ENCODE results near the gene PCDHB12.
"Not testable (repeated sequence)": the region's sequence is repeated elsewhere in the genome, so short reads cannot be mapped to it uniquely, and the experiment has no call there.

PCDHB12 gene

GRCh38 chr5:141210849-141211248 lies 2.3 kb downstream of the PCDHB12 start:
- DNase-seq, result not testable (repeated sequence)

- DNase-seq, result peak; percentile 0
Measured at GRCh38 chr5:141213656-141214339, 5.3 kb downstream of the PCDHB12 start, which contains the start of gene PCDHB13. Gene PCDHB13, plus strand, starts transcription at chr5:141213919. Its CDS starts 205 bp downstream, at chr5:141214124.

- not testable (repeated sequence) for DNase-seq
Measured at GRCh38 chr5:141214583-141214982, 6.1 kb downstream of the PCDHB12 start.

GRCh38 chr5:141215504-141215903 lies 7.0 kb downstream of the PCDHB12 start:
- not testable (repeated sequence) for DNase-seq

GRCh38 chr5:141216035-141216434 lies 7.5 kb downstream of the PCDHB12 start:
- DNase-seq, result not testable (repeated sequence)

GRCh38 chr5:141223112-141223783 lies 14.7 kb downstream of the PCDHB12 start, which contains the start of gene PCDHB14:
Gene PCDHB14, plus strand, starts transcription at chr5:141223343. Its CDS starts 163 bp downstream, at chr5:141223506.
- DNase-seq, result peak; percentile 46

GRCh38 chr5:141224844-141225243 lies 16.3 kb downstream of the PCDHB12 start:
- DNase-seq, result not testable (repeated sequence)

GRCh38 chr5:141225421-141225820 lies 16.9 kb downstream of the PCDHB12 start:
- not testable (repeated sequence) for DNase-seq

GRCh38 chr5:141234109-141234667 lies 25.7 kb downstream of the PCDHB12 start:
- DNase-seq, result no peak

GRCh38 chr5:141235922-141236321 lies 27.4 kb downstream of the PCDHB12 start:
- not testable (repeated sequence) for DNase-seq

- no peak for DNase-seq
Measured at GRCh38 chr5:141236516-141237313, 28.2 kb downstream of the PCDHB12 start.

GRCh38 chr5:141241496-141241895 lies 33.0 kb downstream of the PCDHB12 start:
- no peak for DNase-seq

GRCh38 chr5:141245250-141245717 lies 36.8 kb downstream of the PCDHB12 start, which contains the start of gene PCDHB15:
Gene PCDHB15, plus strand, starts transcription at chr5:141245395. Its CDS starts 184 bp downstream, at chr5:141245579.
- no peak for DNase-seq

GRCh38 chr5:141246971-141247370 lies 38.5 kb downstream of the PCDHB12 start:
- not testable (repeated sequence) for DNase-seq

GRCh38 chr5:141247434-141247833 lies 38.9 kb downstream of the PCDHB12 start:
- not testable (repeated sequence) for DNase-seq

- no peak for DNase-seq
Measured at GRCh38 chr5:141250576-141250975, 42.1 kb downstream of the PCDHB12 start.

- DNase-seq, result no peak
Measured at GRCh38 chr5:141258464-141258863, 49.9 kb downstream of the PCDHB12 start.

GRCh38 chr5:141258948-141259347 lies 50.4 kb downstream of the PCDHB12 start:
- no peak for DNase-seq

GRCh38 chr5:141260458-141261237 lies 52.1 kb downstream of the PCDHB12 start:
- DNase-seq, result peak; percentile 14

- DNase-seq, result no peak
Measured at GRCh38 chr5:141261238-141261546, 52.7 kb downstream of the PCDHB12 start.

Data from MV-4-11 (cell line).